A673 (cell line): ENCODE data around the gene ACYP2. TPM values are rescaled to one million over a fixed set of nuclear protein-coding genes. Genes with fewer than 3 reads are reported as not detected.

Experiments
- BruUV-seq: library from RNA; stranded (reverse); fragments of 400-500 nt; replicated peaks from 2 replicates; lab custom pipeline; 2021; lab: Mats Ljungman, UMichigan
- CTCF ChIA-PET: fragments of 300-600 bp; sonication (Branson Sonifier 250); formaldehyde crosslinking; loops from one replicate; lab custom pipeline; 2022; ENCODE audit warnings: antibody characterized with exemption; lab: Charles Lee
- POLR2A ChIA-PET: fragments of 300-600 bp; sonication (Branson Sonifier 250); formaldehyde crosslinking; loops from one replicate; lab custom pipeline; 2022; ENCODE audit warnings: antibody characterized with exemption; ENCODE audit not compliant: low non-redundant PET; lab: Charles Lee
- DNase-seq: peaks from one replicate; pipeline ENCODE4 v3.0.0-alpha.2; 2015; ENCODE audit warnings: low spot score
- H3K27ac ChIP-seq: fragments of 200-600 bp; sonication (generic); 2 replicates; pipeline ENCODE4 v1.5.1; 2016; ENCODE audit warnings: mixed run types, low read depth, mild to moderate bottlenecking, mixed read lengths, antibody characterized with exemption, low read length; ENCODE audit not compliant: poor library complexity, severe bottlenecking
- H3K27me3 ChIP-seq: fragments of 200-600 bp; sonication (generic); replicated peaks from 2 replicates; pipeline ENCODE4 v1.6.1; 2017; ENCODE audit warnings: mixed run types, low read depth, mild to moderate bottlenecking, mixed read lengths, antibody characterized with exemption, low read length; ENCODE audit not compliant: insufficient read depth, poor library complexity
- H3K36me3 ChIP-seq: fragments of 200-600 bp; sonication (generic); 2 replicates; pipeline ENCODE4 v1.6.1; 2016; ENCODE audit warnings: mixed run types, mild to moderate bottlenecking, mixed read lengths, antibody characterized with exemption, low read length; ENCODE audit not compliant: insufficient read depth, poor library complexity, severe bottlenecking
- H3K4me1 ChIP-seq: fragments of 200-600 bp; sonication (generic); 2 replicates; pipeline ENCODE4 v1.6.1; 2017; ENCODE audit warnings: mixed run types, mild to moderate bottlenecking, mixed read lengths, antibody characterized with exemption, low read length; ENCODE audit not compliant: insufficient read depth, poor library complexity, severe bottlenecking
- H3K4me3 ChIP-seq: fragments of 200-600 bp; sonication (generic); 2 replicates; pipeline ENCODE4 v1.5.1; 2016; ENCODE audit warnings: low read depth, mixed run types, mild to moderate bottlenecking, mixed read lengths, low read length; ENCODE audit not compliant: poor library complexity, severe bottlenecking
- H3K9me3 ChIP-seq: fragments of 200-600 bp; sonication (generic); 2 replicates; pipeline ENCODE4 v1.6.1; 2016; ENCODE audit warnings: mixed run types, low read depth, mild to moderate bottlenecking, mixed read lengths, antibody characterized with exemption, low read length; ENCODE audit not compliant: poor library complexity, severe bottlenecking
- EZH2 ChIP-seq: fragments of 200-600 bp; sonication (generic); IDR thresholded peaks from 2 replicates; pipeline ENCODE4 v1.6.1; 2017; ENCODE audit warnings: borderline replicate concordance, low read depth, mild to moderate bottlenecking, mixed read lengths, antibody characterized with exemption, low read length; ENCODE audit not compliant: poor library complexity, severe bottlenecking
- intact Hi-C: fragments of 100-400 bp; cut with micrococcal nuclease; formaldehyde crosslinking; loops from one replicate; pipeline ENCODE4 v1.10.0; 2022; ENCODE audit not compliant: unreplicated experiment
- total RNA-seq: library from RNA; stranded (reverse); gene quantifications from 2 replicates; pipeline ENCODE4 v1.2.3, GENCODE V29; 2021
- TF ChIP-seq, protein P1 (sequence below): fragments of 300-800, 200-600 bp; sonication (generic); conservative IDR thresholded peaks from 2 replicates; pipeline ENCODE4 v1.5.1; 2017; ENCODE audit warnings: low read depth, mild to moderate bottlenecking, antibody characterized with exemption, low read length, moderate library complexity, mixed read lengths

ACYP2 gene
- total RNA-seq, 1 experiment from 2014 or later = 10.1 TPM

DNA sequence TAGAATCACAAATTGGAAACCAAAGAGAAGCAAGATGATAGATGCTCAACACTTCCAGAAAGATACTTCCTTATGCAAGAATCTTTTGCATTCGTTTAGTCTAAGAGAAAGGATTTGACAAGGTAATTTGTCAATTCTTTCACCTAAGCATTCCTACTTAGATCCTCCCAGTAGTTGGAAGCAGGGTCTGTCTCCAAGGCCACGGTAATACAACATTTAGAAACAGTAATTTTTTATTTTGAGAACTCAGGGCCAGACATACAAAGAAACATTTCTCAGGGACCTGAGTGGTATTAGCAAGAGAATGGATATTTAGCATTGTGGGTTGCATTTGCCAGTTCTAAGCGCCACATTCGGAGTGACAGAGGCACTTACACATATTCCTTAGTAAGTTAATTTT lies 68.6 kb downstream of the ACYP2 start:
- no peak overlapping the region for H3K4me3 ChIP-seq
- no peak overlapping the region for H3K27ac ChIP-seq
- no peaks in the 10 kb centered on the region for H3K36me3 ChIP-seq
- intact Hi-C loops = no loop called here
- ChIA-PET CTCF (no interaction called here), POLR2A (no interaction called here)
- no TSS peak for BruUV-seq
- no peak for DNase-seq
- H3K9me3 ChIP-seq = no peaks in the 10 kb centered on the region
- H3K27me3 ChIP-seq = no peaks in the 10 kb centered on the region
- TF ChIP-seq, protein P1, sequence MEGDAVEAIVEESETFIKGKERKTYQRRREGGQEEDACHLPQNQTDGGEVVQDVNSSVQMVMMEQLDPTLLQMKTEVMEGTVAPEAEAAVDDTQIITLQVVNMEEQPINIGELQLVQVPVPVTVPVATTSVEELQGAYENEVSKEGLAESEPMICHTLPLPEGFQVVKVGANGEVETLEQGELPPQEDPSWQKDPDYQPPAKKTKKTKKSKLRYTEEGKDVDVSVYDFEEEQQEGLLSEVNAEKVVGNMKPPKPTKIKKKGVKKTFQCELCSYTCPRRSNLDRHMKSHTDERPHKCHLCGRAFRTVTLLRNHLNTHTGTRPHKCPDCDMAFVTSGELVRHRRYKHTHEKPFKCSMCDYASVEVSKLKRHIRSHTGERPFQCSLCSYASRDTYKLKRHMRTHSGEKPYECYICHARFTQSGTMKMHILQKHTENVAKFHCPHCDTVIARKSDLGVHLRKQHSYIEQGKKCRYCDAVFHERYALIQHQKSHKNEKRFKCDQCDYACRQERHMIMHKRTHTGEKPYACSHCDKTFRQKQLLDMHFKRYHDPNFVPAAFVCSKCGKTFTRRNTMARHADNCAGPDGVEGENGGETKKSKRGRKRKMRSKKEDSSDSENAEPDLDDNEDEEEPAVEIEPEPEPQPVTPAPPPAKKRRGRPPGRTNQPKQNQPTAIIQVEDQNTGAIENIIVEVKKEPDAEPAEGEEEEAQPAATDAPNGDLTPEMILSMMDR = no peak
- no peak for TF ChIP-seq EZH2
- no peaks in the 10 kb centered on the region for H3K4me1 ChIP-seq

DNA sequence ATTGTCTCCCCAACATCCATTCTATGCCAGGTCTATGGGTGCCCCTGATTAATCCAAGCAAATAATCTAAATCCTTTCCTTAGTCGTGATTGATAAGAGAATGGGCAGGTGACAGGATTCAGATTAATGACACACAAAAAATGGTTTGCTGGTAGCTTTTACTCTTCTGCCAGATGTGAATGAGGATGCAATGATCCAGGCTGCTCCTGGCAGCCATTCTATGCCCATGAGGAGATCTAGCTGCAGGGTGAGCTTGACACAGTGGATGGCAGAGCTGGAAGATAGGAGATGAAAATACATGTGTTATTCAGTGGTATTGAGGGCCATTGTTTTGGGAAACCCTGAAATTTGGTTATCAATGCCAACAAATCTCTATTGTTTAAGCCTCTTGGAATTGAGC lies 69.7 kb downstream of the ACYP2 start:
- Histone ChIP-seq H3K27me3 (no peaks in the 10 kb centered on the region), H3K36me3 (no peaks in the 10 kb centered on the region), H3K9me3 (no peaks in the 10 kb centered on the region), H3K4me3 (no peak overlapping the region), H3K27ac (no peak overlapping the region), H3K4me1 (no peaks in the 10 kb centered on the region)
- ChIA-PET POLR2A (no interaction called here), CTCF (no interaction called here)
- intact Hi-C loops = no loop called here
- no peak for DNase-seq
- no peak for TF ChIP-seq EZH2
- TF ChIP-seq, protein P1 = no peak
- BruUV-seq = no TSS peak

DNA sequence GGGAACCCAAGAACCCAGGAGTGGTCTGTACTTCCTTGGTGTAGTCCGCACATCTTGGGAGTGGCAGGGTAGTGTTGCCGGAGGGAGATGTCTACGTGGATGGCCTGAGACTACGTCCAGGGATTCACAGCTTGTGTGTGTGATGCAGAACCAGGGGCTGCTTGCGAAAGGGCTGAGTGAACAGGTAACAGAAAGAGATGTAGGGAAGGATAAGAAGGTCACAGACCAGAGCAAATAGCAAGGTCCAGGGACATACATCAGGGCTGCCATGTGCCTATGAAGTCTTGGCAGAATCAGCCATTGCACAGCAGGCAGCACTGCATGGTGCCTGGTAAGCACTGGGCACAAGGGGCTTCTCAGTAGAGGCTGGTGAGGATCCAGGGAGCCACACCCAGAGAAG lies 71.9 kb downstream of the ACYP2 start:
- CTCF ChIA-PET = no interaction called here
- TF ChIP-seq EZH2 = no peak
- TF ChIP-seq, protein P1 = no peak

More for the DNA sequence above, 71.9 kb downstream of the ACYP2 start:
- BruUV-seq = no TSS peak
- no peak overlapping the region for H3K4me3 ChIP-seq
- no peaks in the 10 kb centered on the region for H3K4me1 ChIP-seq
- intact Hi-C loops = no loop called here
- H3K36me3 ChIP-seq = no peaks in the 10 kb centered on the region
- no peak overlapping the region for H3K27ac ChIP-seq
- no peak for DNase-seq
- no peaks in the 10 kb centered on the region for H3K9me3 ChIP-seq
- POLR2A ChIA-PET = no interaction called here
- H3K27me3 ChIP-seq = no peaks in the 10 kb centered on the region
